ENCODE data around the gene TENT4B.

DNA sequence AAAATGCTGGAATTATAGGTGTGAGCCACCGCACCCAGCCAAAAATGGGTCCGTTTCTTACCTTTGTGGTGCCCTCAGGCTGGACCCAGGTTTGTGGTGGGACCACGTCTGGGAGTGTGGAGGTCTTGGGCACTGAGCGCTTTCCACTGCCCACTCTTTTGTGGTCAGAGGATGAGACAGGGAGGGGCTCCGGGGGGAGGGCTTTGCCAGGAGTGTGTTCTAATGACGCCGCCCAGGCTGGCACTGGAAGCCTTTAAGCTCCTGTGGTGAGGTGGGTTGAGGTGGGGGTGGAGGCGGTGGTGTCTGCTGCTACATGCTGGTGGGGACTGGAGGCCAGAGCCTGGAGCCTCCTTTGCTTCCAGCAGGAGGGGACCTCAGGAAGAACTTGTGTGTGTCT is 100.4 kb downstream of the TENT4B start:
- TF ChIP-seq TEAD4 (IDR thresholded peaks at IDR 0.05; ENCODE audit: borderline replicate concordance, insufficient read depth) (no peak), CHD2 (IDR thresholded peaks at IDR 0.05; ENCODE audit: low read length, partially characterized antibody) (no peak), EP300 (IDR thresholded peaks at IDR 0.05; ENCODE audit: borderline replicate concordance in 1 of 2, low read depth in 1 of 2, low read length in 1 of 2) (no peak), RAD21 (IDR thresholded peaks at IDR 0.05; ENCODE audit: low read length) (no peak), POLR2AphosphoS5 (IDR thresholded peaks at IDR 0.05; ENCODE audit: low read depth, low read length) (no peak), GABPA (IDR thresholded peaks at IDR 0.05; ENCODE audit: low read depth) (no peak), NRF1 (IDR thresholded peaks at IDR 0.05; ENCODE audit: low read depth, low read length) (no peak)
- TF ChIP-seq, protein P1, sequence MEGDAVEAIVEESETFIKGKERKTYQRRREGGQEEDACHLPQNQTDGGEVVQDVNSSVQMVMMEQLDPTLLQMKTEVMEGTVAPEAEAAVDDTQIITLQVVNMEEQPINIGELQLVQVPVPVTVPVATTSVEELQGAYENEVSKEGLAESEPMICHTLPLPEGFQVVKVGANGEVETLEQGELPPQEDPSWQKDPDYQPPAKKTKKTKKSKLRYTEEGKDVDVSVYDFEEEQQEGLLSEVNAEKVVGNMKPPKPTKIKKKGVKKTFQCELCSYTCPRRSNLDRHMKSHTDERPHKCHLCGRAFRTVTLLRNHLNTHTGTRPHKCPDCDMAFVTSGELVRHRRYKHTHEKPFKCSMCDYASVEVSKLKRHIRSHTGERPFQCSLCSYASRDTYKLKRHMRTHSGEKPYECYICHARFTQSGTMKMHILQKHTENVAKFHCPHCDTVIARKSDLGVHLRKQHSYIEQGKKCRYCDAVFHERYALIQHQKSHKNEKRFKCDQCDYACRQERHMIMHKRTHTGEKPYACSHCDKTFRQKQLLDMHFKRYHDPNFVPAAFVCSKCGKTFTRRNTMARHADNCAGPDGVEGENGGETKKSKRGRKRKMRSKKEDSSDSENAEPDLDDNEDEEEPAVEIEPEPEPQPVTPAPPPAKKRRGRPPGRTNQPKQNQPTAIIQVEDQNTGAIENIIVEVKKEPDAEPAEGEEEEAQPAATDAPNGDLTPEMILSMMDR (IDR thresholded peaks at IDR 0.05), result no peak
- TF ChIP-seq, protein P2, sequence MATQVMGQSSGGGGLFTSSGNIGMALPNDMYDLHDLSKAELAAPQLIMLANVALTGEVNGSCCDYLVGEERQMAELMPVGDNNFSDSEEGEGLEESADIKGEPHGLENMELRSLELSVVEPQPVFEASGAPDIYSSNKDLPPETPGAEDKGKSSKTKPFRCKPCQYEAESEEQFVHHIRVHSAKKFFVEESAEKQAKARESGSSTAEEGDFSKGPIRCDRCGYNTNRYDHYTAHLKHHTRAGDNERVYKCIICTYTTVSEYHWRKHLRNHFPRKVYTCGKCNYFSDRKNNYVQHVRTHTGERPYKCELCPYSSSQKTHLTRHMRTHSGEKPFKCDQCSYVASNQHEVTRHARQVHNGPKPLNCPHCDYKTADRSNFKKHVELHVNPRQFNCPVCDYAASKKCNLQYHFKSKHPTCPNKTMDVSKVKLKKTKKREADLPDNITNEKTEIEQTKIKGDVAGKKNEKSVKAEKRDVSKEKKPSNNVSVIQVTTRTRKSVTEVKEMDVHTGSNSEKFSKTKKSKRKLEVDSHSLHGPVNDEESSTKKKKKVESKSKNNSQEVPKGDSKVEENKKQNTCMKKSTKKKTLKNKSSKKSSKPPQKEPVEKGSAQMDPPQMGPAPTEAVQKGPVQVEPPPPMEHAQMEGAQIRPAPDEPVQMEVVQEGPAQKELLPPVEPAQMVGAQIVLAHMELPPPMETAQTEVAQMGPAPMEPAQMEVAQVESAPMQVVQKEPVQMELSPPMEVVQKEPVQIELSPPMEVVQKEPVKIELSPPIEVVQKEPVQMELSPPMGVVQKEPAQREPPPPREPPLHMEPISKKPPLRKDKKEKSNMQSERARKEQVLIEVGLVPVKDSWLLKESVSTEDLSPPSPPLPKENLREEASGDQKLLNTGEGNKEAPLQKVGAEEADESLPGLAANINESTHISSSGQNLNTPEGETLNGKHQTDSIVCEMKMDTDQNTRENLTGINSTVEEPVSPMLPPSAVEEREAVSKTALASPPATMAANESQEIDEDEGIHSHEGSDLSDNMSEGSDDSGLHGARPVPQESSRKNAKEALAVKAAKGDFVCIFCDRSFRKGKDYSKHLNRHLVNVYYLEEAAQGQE (IDR thresholded peaks at IDR 0.05; ENCODE audit: low read depth, low read length), result no peak

Measured in SK-N-SH (cell line).